Mesenchymal stem cell (in vitro differentiated cells and primary cell): ENCODE data around the gene MED9.

Experiments
- DNase-seq: peaks from one replicate; pipeline ENCODE4 v3.0.0-alpha.2; 2013
- H2AFZ ChIP-seq: one replicate; pipeline ENCODE4 v1.6.1; 2013; ENCODE audit warnings: low read depth, mild to moderate bottlenecking, control low read depth, inconsistent platforms, low read length, moderate library complexity
- H2AK5ac ChIP-seq: 2 replicates; pipeline ENCODE4 v1.6.1; 2013; ENCODE audit warnings: low read length, moderate library complexity, mild to moderate bottlenecking, inconsistent platforms; ENCODE audit not compliant: severe bottlenecking
- H2BK120ac ChIP-seq: one replicate; pipeline ENCODE4 v1.6.1; 2013; ENCODE audit warnings: low read depth, mild to moderate bottlenecking, inconsistent platforms, low read length, moderate library complexity
- H2BK12ac ChIP-seq, 2 experiments: one replicate each; pipeline ENCODE4 v1.6.1; 2013; ENCODE audit warnings: inconsistent platforms in 2 of 2, low read length in 2 of 2, mild to moderate bottlenecking in 2 of 2, moderate library complexity in 2 of 2, control low read depth in 1 of 2
- H2BK15ac ChIP-seq: one replicate; pipeline ENCODE4 v1.6.1; 2013; ENCODE audit warnings: mild to moderate bottlenecking, low read depth, inconsistent platforms; ENCODE audit not compliant: poor library complexity, severe bottlenecking
- H2BK5ac ChIP-seq: 2 replicates; pipeline ENCODE4 v1.6.1; 2013; ENCODE audit warnings: low read depth, mild to moderate bottlenecking, low read length, control low read depth, inconsistent platforms; ENCODE audit not compliant: poor library complexity, severe bottlenecking
- H3K14ac ChIP-seq, 2 experiments: one replicate each; pipeline ENCODE4 v1.6.1; 2013; ENCODE audit warnings: inconsistent platforms in 2 of 2, low read length in 2 of 2, control low read depth in 1 of 2, mild to moderate bottlenecking in 1 of 2, moderate library complexity in 1 of 2
- H3K18ac ChIP-seq, 2 experiments: one replicate each; pipeline ENCODE4 v1.6.1; 2013; ENCODE audit warnings: inconsistent platforms in 2 of 2, low read length in 2 of 2, control low read depth in 1 of 2, low read depth in 1 of 2, mild to moderate bottlenecking in 1 of 2
- H3K23ac ChIP-seq, 2 experiments: one replicate each; pipeline ENCODE4 v1.6.1; 2013; ENCODE audit warnings: inconsistent platforms in 2 of 2, low read length in 2 of 2, mild to moderate bottlenecking in 2 of 2, moderate library complexity in 2 of 2, control low read depth in 1 of 2
- H3K27ac ChIP-seq: 2 replicates; pipeline ENCODE4 v1.5.1; 2013; ENCODE audit warnings: mild to moderate bottlenecking, moderate library complexity, low read length, control low read depth, inconsistent platforms; ENCODE audit not compliant: poor library complexity, severe bottlenecking
- H3K27me3 ChIP-seq, 2 experiments: 2 replicates each; pipeline versions ENCODE4 v1.6.1 to v1.7.0; 2013; ENCODE audit warnings: low read length in 2 of 2, mild to moderate bottlenecking in 2 of 2, moderate library complexity in 2 of 2, control low read depth in 1 of 2, inconsistent platforms in 1 of 2; ENCODE audit not compliant: control insufficient read depth in 1 of 2, insufficient read depth in 1 of 2
- H3K36me3 ChIP-seq, 2 experiments: 2 replicates each; pipeline versions ENCODE4 v1.6.1 to v1.7.0; 2013; ENCODE audit warnings: low read length in 2 of 2, control low read depth in 1 of 2, inconsistent platforms in 1 of 2, low read depth in 1 of 2, mild to moderate bottlenecking in 1 of 2; ENCODE audit not compliant: insufficient read depth in 2 of 2, control insufficient read depth in 1 of 2
- H3K4ac ChIP-seq, 2 experiments: one replicate each; pipeline ENCODE4 v1.6.1; 2013; ENCODE audit warnings: inconsistent platforms in 2 of 2, low read length in 2 of 2, mild to moderate bottlenecking in 2 of 2, moderate library complexity in 2 of 2, control low read depth in 1 of 2, low read depth in 1 of 2
- H3K4me1 ChIP-seq: 2 replicates; pipeline ENCODE4 v1.6.1; 2013; ENCODE audit warnings: low read depth, low read length, control low read depth; ENCODE audit not compliant: control insufficient read depth, insufficient read depth
- H3K4me2 ChIP-seq: 2 replicates; pipeline ENCODE4 v1.6.1; 2013; ENCODE audit warnings: low read length, mild to moderate bottlenecking, inconsistent platforms; ENCODE audit not compliant: poor library complexity, severe bottlenecking
- H3K4me3 ChIP-seq, 2 experiments: 2 replicates each; pipeline versions ENCODE4 v1.5.1 to v1.7.0; 2013; ENCODE audit warnings: low read length in 2 of 2, mild to moderate bottlenecking in 2 of 2, control low read depth in 1 of 2, low read depth in 1 of 2; ENCODE audit not compliant: insufficient read depth in 1 of 2
- H3K79me1 ChIP-seq: replicated peaks from 2 replicates; pipeline ENCODE4 v1.6.1; 2013; ENCODE audit warnings: mild to moderate bottlenecking, control low read depth, low read length, inconsistent platforms; ENCODE audit not compliant: poor library complexity, severe bottlenecking
- H3K9ac ChIP-seq: 2 replicates; pipeline ENCODE4 v1.7.0; 2013; ENCODE audit warnings: mild to moderate bottlenecking, low read length, moderate library complexity
- H3K9me3 ChIP-seq: 2 replicates; pipeline ENCODE4 v1.7.0; 2013; ENCODE audit warnings: mild to moderate bottlenecking, low read length; ENCODE audit not compliant: control insufficient read depth
- H4K8ac ChIP-seq: one replicate; pipeline ENCODE4 v1.6.1; 2013; ENCODE audit warnings: inconsistent platforms, mild to moderate bottlenecking, low read length, moderate library complexity
- H4K91ac ChIP-seq: one replicate; pipeline ENCODE4 v1.6.1; 2013; ENCODE audit warnings: mild to moderate bottlenecking, low read length, inconsistent platforms
- WGBS: methylation state at CpG from one replicate; pipeline ENCODE4 v1.1.7; 2013; ENCODE audit warnings: mixed read lengths; 5-methylcytosine and 5-hydroxymethylcytosine counted together

Gene MED9

GRCh38 chr17:17525311-17525710 is 48.5 kb downstream of the MED9 start:
- peaks cover 10% of the 10 kb centered on the region for H3K4me1 ChIP-seq
- no peak for DNase-seq
- no peak overlapping the region for H4K8ac ChIP-seq
- peaks cover 2% of the 10 kb centered on the region for H3K79me1 ChIP-seq
- no peaks in the 10 kb centered on the region for H3K27me3 ChIP-seq
- H2BK120ac ChIP-seq: no peak overlapping the region
- no peak overlapping the region for H3K4me2 ChIP-seq
- no peak overlapping the region for H3K23ac ChIP-seq
- no peak overlapping the region for H2BK15ac ChIP-seq
- H3K14ac ChIP-seq: no peak overlapping the region
- H2AK5ac ChIP-seq: no peak overlapping the region
- no peak overlapping the region for H2BK12ac ChIP-seq
- H4K91ac ChIP-seq: no peak overlapping the region
- no peak overlapping the region for H3K4ac ChIP-seq
- no peak overlapping the region for H2AFZ ChIP-seq
- no peak overlapping the region for H3K27ac ChIP-seq
- H3K9ac ChIP-seq: no peak overlapping the region
- H3K18ac ChIP-seq: no peak overlapping the region
- no peak overlapping the region for H3K4me3 ChIP-seq
- H3K9me3 ChIP-seq: no peaks in the 10 kb centered on the region
- peaks cover 3 to 10% of the 10 kb centered on the region in 2 experiments for H3K36me3 ChIP-seq
- 94% methylated on average over 15 of the region's 15 CpGs for WGBS
- H2BK5ac ChIP-seq: no peak overlapping the region

- Histone ChIP-seq H3K23ac (no peak overlapping the region), H2AFZ (no peak overlapping the region), H4K8ac (no peak overlapping the region), H2BK15ac (no peak overlapping the region), H3K27me3 (no peaks in the 10 kb centered on the region), H3K9me3 (no peaks in the 10 kb centered on the region), H2BK120ac (no peak overlapping the region), H3K4me3 (no peak overlapping the region), H2AK5ac (no peak overlapping the region), H2BK5ac (no peak overlapping the region), H3K4ac (no peak overlapping the region), H3K4me1 (peaks cover 10% of the 10 kb centered on the region), H3K18ac (no peak overlapping the region), H3K36me3 (peaks cover 0 to 3% of the 10 kb centered on the region in 2 experiments), H3K79me1 (peaks cover 2% of the 10 kb centered on the region), H4K91ac (no peak overlapping the region), H3K4me2 (no peak overlapping the region), H3K27ac (no peak overlapping the region), H2BK12ac (no peak overlapping the region), H3K9ac (no peak overlapping the region), H3K14ac (no peak overlapping the region)
- 97% methylated on average over 5 of the region's 6 CpGs for WGBS
- no peak for DNase-seq
Measured at GRCh38 chr17:17525956-17526355, 49.2 kb downstream of the MED9 start.

GRCh38 chr17:17526369-17526768 is 49.6 kb downstream of the MED9 start:
- H3K4me2 ChIP-seq: no peak overlapping the region
- no peak overlapping the region for H4K91ac ChIP-seq
- no peak overlapping the region for H3K23ac ChIP-seq
- H2BK12ac ChIP-seq: no peak overlapping the region
- no peaks in the 10 kb centered on the region for H3K9me3 ChIP-seq
- no peak overlapping the region for H4K8ac ChIP-seq
- no peak overlapping the region for H3K4me3 ChIP-seq
- DNase-seq: no peak
- H3K36me3 ChIP-seq: no peaks in the 10 kb centered on the region
- no peak overlapping the region for H2AFZ ChIP-seq
- 89% methylated on average over 14 of the region's 14 CpGs for WGBS
- peaks cover 2% of the 10 kb centered on the region for H3K79me1 ChIP-seq
- no peak overlapping the region for H3K27ac ChIP-seq
- no peak overlapping the region for H3K14ac ChIP-seq
- H2AK5ac ChIP-seq: no peak overlapping the region
- no peak overlapping the region for H2BK15ac ChIP-seq
- H3K4me1 ChIP-seq: peaks cover 10% of the 10 kb centered on the region
- no peaks in the 10 kb centered on the region for H3K27me3 ChIP-seq
- no peak overlapping the region for H2BK5ac ChIP-seq
- H3K18ac ChIP-seq: no peak overlapping the region
- H3K4ac ChIP-seq: no peak overlapping the region
- H3K9ac ChIP-seq: no peak overlapping the region
- H2BK120ac ChIP-seq: no peak overlapping the region

GRCh38 chr17:17527534-17527933 is 50.7 kb downstream of the MED9 start:
- no peak overlapping the region for H3K23ac ChIP-seq
- no peak overlapping the region for H3K4ac ChIP-seq
- no peak overlapping the region for H2BK120ac ChIP-seq
- H3K79me1 ChIP-seq: peaks cover 2% of the 10 kb centered on the region
- WGBS: 96% methylated on average over 8 of the region's 11 CpGs
- H2BK5ac ChIP-seq: no peak overlapping the region
- H2BK12ac ChIP-seq: no peak overlapping the region
- no peak for DNase-seq
- H3K9ac ChIP-seq: no peak overlapping the region
- no peak overlapping the region for H2AFZ ChIP-seq
- no peaks in the 10 kb centered on the region for H3K36me3 ChIP-seq
- H3K27me3 ChIP-seq: no peaks in the 10 kb centered on the region
- no peak overlapping the region for H3K18ac ChIP-seq
- no peak overlapping the region for H4K8ac ChIP-seq
- H4K91ac ChIP-seq: no peak overlapping the region
- H3K4me2 ChIP-seq: no peak overlapping the region
- no peak overlapping the region for H3K4me3 ChIP-seq
- no peak overlapping the region for H2AK5ac ChIP-seq
- no peak overlapping the region for H2BK15ac ChIP-seq
- H3K9me3 ChIP-seq: no peaks in the 10 kb centered on the region
- peaks cover 8% of the 10 kb centered on the region for H3K4me1 ChIP-seq
- H3K14ac ChIP-seq: no peak overlapping the region
- H3K27ac ChIP-seq: no peak overlapping the region
